ENCODE results near the gene SRRD. TPM values are rescaled to one million over a fixed set of nuclear protein-coding genes. Genes with fewer than 3 reads are reported as not detected.
A peak's percentile ranks its signal among the peaks of the same experiment; 100 is the strongest.

Gene SRRD
- total and polyA plus RNA-seq, 2 of the 13 experiments (the other 11 are each of a cell fraction or from before 2014, with no cell fraction given): 22.8 to 36.6 TPM

- TF ChIP-seq RERE (CRISPR knock-in tag; IDR thresholded peaks at IDR 0.05; ENCODE audit: low read depth) (no peak), CHCHD3 (CRISPR knock-in tag; IDR thresholded peaks at IDR 0.05) (no peak), SMARCC2 (IDR thresholded peaks at IDR 0.05) (no peak), USF2 (IDR thresholded peaks at IDR 0.05; ENCODE audit: low read depth, low read length) (peak; percentile 61), USF2 (CRISPR knock-in tag; IDR thresholded peaks at IDR 0.05; ENCODE audit: borderline replicate concordance) (no peak; the same call in 1 of the 2 replicates), PHF21A (CRISPR knock-in tag; IDR thresholded peaks at IDR 0.05) (no peak), RAD51 (IDR thresholded peaks at IDR 0.05; ENCODE audit: borderline replicate concordance) (peak; percentile 44; the same call in 1 of the 2 replicates), U2AF2 (IDR thresholded peaks at IDR 0.05; ENCODE audit: low read depth, low read length) (no peak), TFE3 (CRISPR knock-in tag; IDR thresholded peaks at IDR 0.05) (no peak), TMF1 (CRISPR knock-in tag; IDR thresholded peaks at IDR 0.05; ENCODE audit: low read depth) (no peak), ZFP36 (IDR thresholded peaks at IDR 0.05; ENCODE audit: borderline replicate concordance, low read depth, low read length, partially characterized antibody) (no peak)
Measured at GRCh38 chr22:26484360-26484706, 656 bp downstream of the SRRD start (continued).
